Activated CD4-positive, alpha-beta T cell treated with anti-CD3 and anti-CD28 coated beads, Interleukin-2, amount 10 ng/mL, durations not matched to agents 7 days and 5 days (primary cell): Measurements from ENCODE around the gene PTPRD. TPM values are rescaled to one million over a fixed set of nuclear protein-coding genes. Genes with fewer than 3 reads are reported as not detected.

Experiments used
- CTCF ChIA-PET: fragments of 350-600 bp; sonication (Branson Sonifier 250); formaldehyde crosslinking; loops from one replicate; lab custom pipeline; 2021; ENCODE audit warnings: antibody characterized with exemption; lab: Charles Lee
- POLR2A ChIA-PET: fragments of 350-600 bp; sonication (Branson Sonifier 250); formaldehyde crosslinking; loops from one replicate; lab custom pipeline; 2021; ENCODE audit warnings: antibody characterized with exemption; lab: Charles Lee
- DNase-seq: peaks from one replicate; pipeline ENCODE4 v3.0.0-alpha.2; 2020
- H3K27ac Mint-ChIP-seq: one replicate; pipeline ENCODE4 v1.8.0; 2021; ENCODE audit warnings: mild to moderate bottlenecking, moderate library complexity, mixed read lengths
- H3K27me3 Mint-ChIP-seq: one replicate; pipeline ENCODE4 v1.8.0; 2021; ENCODE audit warnings: mixed read lengths
- H3K36me3 Mint-ChIP-seq: one replicate; pipeline ENCODE4 v1.8.0; 2021; ENCODE audit warnings: low read depth, mixed read lengths
- H3K4me1 Mint-ChIP-seq: one replicate; pipeline ENCODE4 v1.8.0; 2021; ENCODE audit warnings: mixed read lengths
- H3K4me3 Mint-ChIP-seq: one replicate; pipeline ENCODE4 v1.8.0; 2021; ENCODE audit warnings: mild to moderate bottlenecking, moderate library complexity, mixed read lengths
- H3K9me3 Mint-ChIP-seq: one replicate; pipeline ENCODE4 v1.8.0; 2021; ENCODE audit warnings: mixed read lengths
- total RNA-seq, 2 experiments: library from RNA; stranded (reverse); gene quantifications; one replicate each; pipeline ENCODE4 v1.2.3, GENCODE V29; 2021

The PTPRD gene
- total RNA-seq, 2 experiments from 2014 or later = not detected

- ChIA-PET POLR2A (no interaction called here), CTCF (no interaction called here)
- H3K36me3 Mint-ChIP-seq = no peaks in the 10 kb centered on the region
- no peak overlapping the region for H3K27ac Mint-ChIP-seq
- H3K9me3 Mint-ChIP-seq = no peaks in the 10 kb centered on the region
- no peak overlapping the region for H3K4me3 Mint-ChIP-seq
- no peaks in the 10 kb centered on the region for H3K27me3 Mint-ChIP-seq
- no peak for DNase-seq
- no peaks in the 10 kb centered on the region for H3K4me1 Mint-ChIP-seq
These were observed 2121.2 kb downstream of the PTPRD start for GRCh38 chr9:8491563-8491962.

GRCh38 chr9:8489835-8490234 is 2123.0 kb downstream of the PTPRD start:
- Mint-ChIP-seq H3K36me3 (no peaks in the 10 kb centered on the region), H3K9me3 (no peaks in the 10 kb centered on the region), H3K27me3 (no peaks in the 10 kb centered on the region), H3K27ac (no peak overlapping the region), H3K4me1 (no peaks in the 10 kb centered on the region), H3K4me3 (no peak overlapping the region)
- ChIA-PET CTCF (no interaction called here), POLR2A (no interaction called here)
- no peak for DNase-seq

GRCh38 chr9:8486095-8486494 is 2126.7 kb downstream of the PTPRD start:
- ChIA-PET CTCF (no interaction called here), POLR2A (no interaction called here)
- Mint-ChIP-seq H3K36me3 (no peaks in the 10 kb centered on the region), H3K4me3 (no peak overlapping the region), H3K27ac (no peak overlapping the region), H3K4me1 (no peaks in the 10 kb centered on the region), H3K9me3 (no peaks in the 10 kb centered on the region), H3K27me3 (no peaks in the 10 kb centered on the region)
- no peak for DNase-seq

GRCh38 chr9:8484597-8485191 is 2128.1 kb downstream of the PTPRD start:
- Mint-ChIP-seq H3K27me3 (no peaks in the 10 kb centered on the region), H3K36me3 (no peaks in the 10 kb centered on the region), H3K4me3 (no peak overlapping the region), H3K4me1 (peaks cover 1% of the 10 kb centered on the region), H3K27ac (no peak overlapping the region), H3K9me3 (no peaks in the 10 kb centered on the region)
- DNase-seq = no peak
- POLR2A ChIA-PET = no interaction called here
- CTCF ChIA-PET = interaction anchor here (0.7 kb wide), 1 partner anchor 11 kb away, joined by 3 read pairs; no protein-coding TSS in a partner anchor

GRCh38 chr9:8477450-8477849 is 2135.4 kb downstream of the PTPRD start:
- Mint-ChIP-seq H3K27ac (no peak overlapping the region), H3K36me3 (no peaks in the 10 kb centered on the region), H3K27me3 (no peaks in the 10 kb centered on the region), H3K4me1 (peaks cover 1% of the 10 kb centered on the region), H3K9me3 (no peaks in the 10 kb centered on the region), H3K4me3 (no peak overlapping the region)
- DNase-seq = no peak
- POLR2A ChIA-PET = no interaction called here
- CTCF ChIA-PET = interaction anchor here (0.6 to 0.7 kb wide), 2 partner anchors 97 to 423 kb away, joined by 3 read pairs; no protein-coding TSS in a partner anchor

GRCh38 chr9:8474937-8475336 is 2137.9 kb downstream of the PTPRD start:
- no peak overlapping the region for H3K4me3 Mint-ChIP-seq
- POLR2A ChIA-PET = no interaction called here
- CTCF ChIA-PET = no interaction called here
- no peak overlapping the region for H3K27ac Mint-ChIP-seq
- H3K36me3 Mint-ChIP-seq = no peaks in the 10 kb centered on the region
- H3K9me3 Mint-ChIP-seq = no peaks in the 10 kb centered on the region
- no peaks in the 10 kb centered on the region for H3K27me3 Mint-ChIP-seq
- H3K4me1 Mint-ChIP-seq = peaks cover 1% of the 10 kb centered on the region
- DNase-seq = no peak

- Mint-ChIP-seq H3K4me1 (no peaks in the 10 kb centered on the region), H3K27me3 (no peaks in the 10 kb centered on the region), H3K36me3 (no peaks in the 10 kb centered on the region), H3K27ac (no peak overlapping the region), H3K9me3 (no peaks in the 10 kb centered on the region), H3K4me3 (no peak overlapping the region)
- ChIA-PET CTCF (no interaction called here), POLR2A (no interaction called here)
- no peak for DNase-seq
These were observed 2139.4 kb downstream of the PTPRD start for GRCh38 chr9:8473244-8474020.

- DNase-seq = no peak
- H3K27ac Mint-ChIP-seq = no peak overlapping the region
- no peaks in the 10 kb centered on the region for H3K27me3 Mint-ChIP-seq
- no peaks in the 10 kb centered on the region for H3K36me3 Mint-ChIP-seq
- no peaks in the 10 kb centered on the region for H3K9me3 Mint-ChIP-seq
- ChIA-PET POLR2A (no interaction called here), CTCF (interaction anchor here (0.7 kb wide), 1 partner anchor 989 kb away, joined by 4 read pairs; no protein-coding TSS in a partner anchor)
- no peaks in the 10 kb centered on the region for H3K4me1 Mint-ChIP-seq
- H3K4me3 Mint-ChIP-seq = no peak overlapping the region
These were observed 2144.7 kb downstream of the PTPRD start for GRCh38 chr9:8468045-8468637.

- Mint-ChIP-seq H3K4me1 (no peaks in the 10 kb centered on the region), H3K27me3 (peaks cover 2% of the 10 kb centered on the region), H3K4me3 (no peak overlapping the region), H3K9me3 (no peaks in the 10 kb centered on the region), H3K36me3 (no peaks in the 10 kb centered on the region), H3K27ac (no peak overlapping the region)
- no peak for DNase-seq
- POLR2A ChIA-PET = no interaction called here
- CTCF ChIA-PET = no interaction called here
These were observed 2155.0 kb downstream of the PTPRD start for GRCh38 chr9:8457816-8458215.

GRCh38 chr9:8457055-8457454 is 2155.7 kb downstream of the PTPRD start:
- peaks cover 2% of the 10 kb centered on the region for H3K27me3 Mint-ChIP-seq
- POLR2A ChIA-PET = no interaction called here

GRCh38 chr9:8456344-8456743 is 2156.5 kb downstream of the PTPRD start:
- no peaks in the 10 kb centered on the region for H3K9me3 Mint-ChIP-seq
- ChIA-PET POLR2A (no interaction called here), CTCF (no interaction called here)

More at GRCh38 chr9:8457055-8457454, 2155.7 kb downstream of the PTPRD start:
- Mint-ChIP-seq H3K4me1 (no peaks in the 10 kb centered on the region), H3K9me3 (no peaks in the 10 kb centered on the region), H3K4me3 (no peak overlapping the region), H3K36me3 (no peaks in the 10 kb centered on the region), H3K27ac (no peak overlapping the region)
- no peak for DNase-seq
- CTCF ChIA-PET = no interaction called here

GRCh38 chr9:8450810-8451545 is 2161.8 kb downstream of the PTPRD start:
- Mint-ChIP-seq H3K4me3 (no peak overlapping the region), H3K27ac (no peak overlapping the region), H3K36me3 (no peaks in the 10 kb centered on the region), H3K9me3 (no peaks in the 10 kb centered on the region), H3K27me3 (no peaks in the 10 kb centered on the region), H3K4me1 (no peaks in the 10 kb centered on the region)
- POLR2A ChIA-PET = no interaction called here
- DNase-seq = no peak
- CTCF ChIA-PET = interaction anchor here (0.6 kb wide), 1 partner anchor 21 kb away, joined by 3 read pairs; no protein-coding TSS in a partner anchor

More at GRCh38 chr9:8456344-8456743, 2156.5 kb downstream of the PTPRD start:
- DNase-seq = no peak
- Mint-ChIP-seq H3K27me3 (peaks cover 1% of the 10 kb centered on the region), H3K36me3 (no peaks in the 10 kb centered on the region), H3K4me3 (no peak overlapping the region), H3K27ac (no peak overlapping the region), H3K4me1 (no peaks in the 10 kb centered on the region)

GRCh38 chr9:8448226-8448625 is 2164.6 kb downstream of the PTPRD start:
- H3K36me3 Mint-ChIP-seq = no peaks in the 10 kb centered on the region
- no peaks in the 10 kb centered on the region for H3K9me3 Mint-ChIP-seq
- POLR2A ChIA-PET = no interaction called here
- no peak for DNase-seq
- no peaks in the 10 kb centered on the region for H3K4me1 Mint-ChIP-seq
- CTCF ChIA-PET = no interaction called here
- no peaks in the 10 kb centered on the region for H3K27me3 Mint-ChIP-seq
- H3K4me3 Mint-ChIP-seq = no peak overlapping the region
- H3K27ac Mint-ChIP-seq = no peak overlapping the region
